PFSK-1 (cell line): Measurements from ENCODE around the gene TTC3.

Experiments used
- FOXP2 ChIP-seq: optimal IDR thresholded peaks from 2 replicates; pipeline ENCODE3; 2011; ENCODE audit warnings: borderline replicate concordance, control low read depth, inconsistent platforms; ENCODE audit not compliant: insufficient read depth; ENCODE audit errors: extremely low read length, extremely low read depth
- POLR2AphosphoS5 ChIP-seq: IDR thresholded peaks from 2 replicates; pipeline ENCODE4 v1.6.1; 2012; ENCODE audit warnings: low read depth, mild to moderate bottlenecking, control low read depth, low read length, moderate library complexity
- REST ChIP-seq, 2 experiments: IDR thresholded peaks; 2 replicates each; pipeline versions ENCODE4 v1.6.1 to v1.8.0; 2011 to 2012; ENCODE audit warnings: low read depth in 2 of 2, low read length in 2 of 2, control low read depth in 1 of 2, inconsistent platforms in 1 of 2, mild to moderate bottlenecking in 1 of 2, moderate library complexity in 1 of 2; ENCODE audit not compliant: insufficient read depth in 1 of 2
- SIN3A ChIP-seq: IDR thresholded peaks from 2 replicates; pipeline ENCODE4 v1.6.1; 2012; ENCODE audit warnings: mild to moderate bottlenecking, low read length, moderate library complexity, borderline replicate concordance; ENCODE audit not compliant: insufficient read depth
- TAF1 ChIP-seq: IDR thresholded peaks from 2 replicates; pipeline ENCODE4 v1.6.1; 2012; ENCODE audit warnings: low read length, control low read depth, borderline replicate concordance; ENCODE audit not compliant: insufficient read depth

The TTC3 gene

GRCh38 chr21:37119421-37120218 lies 46.6 kb downstream of the TTC3 start:
- TF ChIP-seq REST (IDR thresholded peaks at IDR 0.05; ENCODE audit: insufficient read depth in 1 of 2, low read depth in 2 of 2, low read length in 2 of 2) (no peak), SIN3A (no peak), FOXP2 (no peak), POLR2AphosphoS5 (no peak), TAF1 (no peak)

GRCh38 chr21:37128076-37128475 lies 55.0 kb downstream of the TTC3 start:
- no peak for TF ChIP-seq REST (IDR thresholded peaks at IDR 0.05; ENCODE audit: insufficient read depth in 1 of 2, low read depth in 2 of 2, low read length in 2 of 2)
- no peak for TF ChIP-seq POLR2AphosphoS5
- no peak for TF ChIP-seq TAF1
- no peak for TF ChIP-seq FOXP2
- no peak for TF ChIP-seq SIN3A

GRCh38 chr21:37130971-37131370 lies 57.9 kb downstream of the TTC3 start:
- TF ChIP-seq POLR2AphosphoS5 (no peak), SIN3A (no peak), TAF1 (no peak), FOXP2 (no peak), REST (IDR thresholded peaks at IDR 0.05; ENCODE audit: insufficient read depth in 1 of 2, low read depth in 2 of 2, low read length in 2 of 2) (no peak)

- TF ChIP-seq FOXP2 (no peak), SIN3A (no peak), REST (IDR thresholded peaks at IDR 0.05; ENCODE audit: insufficient read depth in 1 of 2, low read depth in 2 of 2, low read length in 2 of 2) (no peak), TAF1 (no peak), POLR2AphosphoS5 (no peak)
These were observed 63.2 kb downstream of the TTC3 start for GRCh38 chr21:37136261-37136660.
